ENCODE results near the gene SYTL2.
"Not testable (repeated sequence)": the region's sequence is repeated elsewhere in the genome, so short reads cannot be mapped to it uniquely, and the experiment has no call there.

The SYTL2 gene

DNA sequence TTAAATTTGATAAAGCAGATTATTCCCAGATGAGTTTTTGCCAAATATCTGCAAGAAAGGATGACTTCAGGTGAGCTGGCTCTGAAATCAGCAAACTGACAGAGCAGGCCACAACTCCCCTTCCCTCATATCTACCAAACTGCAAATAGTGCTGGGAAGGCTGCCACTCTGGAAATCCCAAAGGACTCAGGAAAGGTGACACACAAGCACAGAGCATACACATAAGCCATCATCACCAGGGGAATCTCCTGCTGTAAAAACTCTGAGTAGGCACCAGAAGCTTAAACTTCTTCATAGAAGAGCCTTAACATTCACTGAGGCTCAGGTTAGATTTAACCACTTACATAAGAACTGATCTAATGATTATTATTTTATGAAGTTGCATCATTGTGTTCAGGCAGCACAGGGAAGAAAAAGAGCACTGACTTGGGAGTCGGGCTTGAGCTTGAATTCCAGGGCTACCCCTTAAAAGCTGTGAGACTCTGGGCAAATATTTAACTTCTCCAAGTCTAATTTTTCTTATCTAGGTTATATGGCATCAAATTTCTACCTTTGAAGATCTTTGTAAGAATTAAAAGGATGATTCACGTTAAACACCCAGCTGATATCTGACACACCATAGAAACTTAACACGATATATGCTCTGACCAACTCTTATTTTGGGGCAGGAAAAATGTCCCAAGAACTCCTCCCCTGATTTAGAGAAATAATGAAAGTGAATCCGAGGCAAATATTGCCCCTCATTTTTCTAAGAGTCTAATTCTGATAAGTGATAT is 15.0 kb downstream of the SYTL2 start:
- no peak for DNase-seq (ENCODE audit: low read depth in 3 of 3)

DNA sequence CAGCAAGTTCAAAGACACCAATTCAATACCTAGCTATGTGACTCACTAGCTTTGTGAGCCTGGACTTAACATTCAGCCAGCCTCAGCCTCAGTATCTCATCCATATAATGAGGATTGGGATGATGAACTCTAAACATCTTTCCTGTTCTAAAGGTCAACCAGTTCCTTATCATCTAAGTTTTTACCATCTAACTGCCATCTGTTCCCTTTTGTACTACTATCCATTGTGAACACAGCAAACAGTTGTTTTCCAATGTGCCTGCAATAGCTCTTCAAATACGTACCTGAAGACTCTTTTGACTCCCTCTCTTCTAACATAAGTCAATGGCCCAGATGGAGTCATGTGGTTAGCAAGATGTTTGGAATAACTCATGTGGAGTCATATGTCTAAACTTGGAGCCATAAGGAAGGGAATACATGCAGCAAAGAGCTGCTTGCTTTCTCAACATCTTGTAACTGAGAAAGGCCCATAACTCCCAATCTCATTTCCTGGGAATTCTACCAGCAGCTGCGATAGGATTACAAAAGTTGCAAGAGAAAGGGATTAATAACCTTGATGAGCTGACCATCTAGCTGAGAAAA is 19.4 kb downstream of the SYTL2 start:
- no peak for DNase-seq (ENCODE audit: low read depth in 3 of 3)

DNA sequence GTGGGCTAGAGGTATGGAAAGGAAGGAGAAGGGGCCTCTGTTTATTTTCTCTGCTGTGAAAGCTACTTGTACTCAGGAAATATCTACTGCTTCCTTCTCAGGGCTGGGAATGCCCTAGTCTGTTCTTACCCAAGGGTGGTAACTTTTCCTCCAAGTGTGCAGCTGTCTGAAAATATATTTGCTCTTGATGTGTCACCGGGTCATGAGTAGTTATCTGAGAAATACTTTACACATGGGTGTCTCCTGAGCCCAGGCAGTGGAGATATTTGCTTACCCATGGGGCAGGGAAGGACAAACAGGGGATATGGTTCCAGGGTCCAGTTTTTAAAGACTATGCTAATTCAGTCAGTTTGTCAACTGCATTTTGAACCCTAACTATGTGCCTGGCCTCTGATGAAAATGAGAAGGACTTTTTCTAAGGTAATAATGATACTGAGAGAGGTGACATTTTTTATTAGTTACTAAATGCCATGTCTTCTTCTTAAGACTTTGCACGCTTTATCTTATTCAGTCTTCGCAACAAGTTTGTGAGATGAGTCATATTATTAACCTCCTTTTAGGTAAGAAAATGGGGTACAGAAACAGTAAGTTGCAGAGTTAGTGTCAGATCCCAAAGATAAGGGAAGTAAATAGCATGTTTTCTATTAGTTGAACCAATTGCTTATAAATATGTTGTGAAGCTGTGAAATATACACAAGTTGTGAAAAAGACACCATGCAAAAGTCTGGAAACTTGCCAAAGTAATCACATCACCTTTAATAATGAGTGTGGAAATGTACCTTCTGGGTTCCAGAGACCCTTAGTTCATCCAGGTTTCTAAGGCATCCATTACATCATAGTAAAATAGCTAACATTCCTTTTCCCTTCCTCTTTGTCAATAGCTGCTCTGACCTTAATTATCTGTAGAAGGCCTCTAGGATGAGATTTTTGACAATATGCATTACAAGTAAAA is 22.9 kb downstream of the SYTL2 start:
- no peak for DNase-seq (ENCODE audit: low read depth in 3 of 3)

DNA sequence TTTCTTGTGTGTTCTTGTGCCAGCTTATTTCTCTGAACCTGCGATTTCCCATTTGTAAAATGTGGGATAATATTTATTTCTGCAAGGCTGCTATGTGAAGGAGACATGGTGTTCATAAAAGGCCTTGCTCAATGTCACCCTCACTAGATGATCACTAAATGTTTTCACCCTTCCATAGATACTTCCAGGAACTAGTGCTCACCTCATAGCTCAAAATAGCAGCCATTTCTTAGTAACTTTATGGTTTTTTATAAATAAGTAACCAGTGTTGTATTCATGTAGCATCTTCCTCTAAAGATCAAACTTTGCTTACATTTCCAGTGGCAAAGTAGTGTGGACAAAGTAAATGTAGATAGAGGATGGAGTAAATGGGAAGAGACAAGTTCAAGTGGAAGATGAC is 23.8 kb downstream of the SYTL2 start:
- DNase-seq (ENCODE audit: low read depth in 3 of 3), result no peak

DNA sequence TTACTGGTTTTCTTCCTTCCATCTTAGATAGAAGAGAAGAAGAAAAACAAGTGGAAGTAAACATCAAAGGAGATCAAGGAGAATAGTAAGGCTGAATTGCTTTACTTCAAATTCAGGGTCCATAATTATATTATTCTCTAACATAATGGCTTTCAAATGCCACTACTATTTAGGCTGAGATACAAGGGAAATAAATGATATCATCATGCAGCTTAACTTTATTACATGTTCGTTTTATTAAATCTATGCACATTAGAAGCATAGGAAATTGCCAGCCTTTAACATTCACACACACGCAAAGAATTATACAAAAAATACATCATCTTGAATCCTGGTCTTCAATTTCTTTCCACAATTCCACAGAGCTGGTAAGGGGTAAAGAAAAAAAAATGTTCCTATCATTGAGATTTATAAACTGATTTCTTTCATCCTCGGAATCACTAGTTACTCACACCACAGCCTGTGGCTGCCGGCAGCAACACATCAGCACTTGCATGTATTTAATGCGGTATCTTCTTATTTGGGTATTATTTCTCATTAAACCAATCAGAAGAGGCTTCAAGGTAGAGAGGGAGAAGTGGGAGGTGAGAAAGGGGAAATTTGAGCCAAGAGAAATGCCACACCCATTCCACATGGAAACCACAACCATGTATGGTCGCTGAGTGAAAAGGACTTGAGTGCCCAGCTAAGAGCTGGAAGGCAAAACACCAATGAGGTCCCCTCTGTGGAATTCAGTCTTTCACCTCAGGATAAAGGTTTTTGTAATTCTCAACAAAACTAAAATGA is 26.3 kb downstream of the SYTL2 start:
- DNase-seq (ENCODE audit: low read depth in 3 of 3), result no peak

DNA sequence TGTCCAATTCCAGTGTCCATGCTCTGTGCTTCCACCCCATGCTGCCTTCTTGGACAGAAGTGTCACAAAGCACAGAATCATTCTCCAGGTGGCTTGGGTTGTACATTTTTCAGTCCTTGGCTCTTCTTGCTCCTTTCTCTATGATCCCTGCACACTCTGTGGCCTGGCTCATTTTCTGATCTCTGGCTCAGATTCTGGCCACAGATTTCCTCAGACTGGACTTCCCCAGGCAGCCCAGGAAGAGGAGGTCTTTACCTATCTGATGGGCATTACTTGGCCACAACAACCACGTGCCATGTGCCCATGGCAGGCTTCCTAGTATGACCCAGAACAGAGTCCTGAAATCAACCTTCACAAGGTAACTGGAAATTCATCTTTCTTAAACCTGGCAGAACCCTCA is 27.2 kb downstream of the SYTL2 start:
- DNase-seq (ENCODE audit: low read depth in 3 of 3), result no peak

DNA sequence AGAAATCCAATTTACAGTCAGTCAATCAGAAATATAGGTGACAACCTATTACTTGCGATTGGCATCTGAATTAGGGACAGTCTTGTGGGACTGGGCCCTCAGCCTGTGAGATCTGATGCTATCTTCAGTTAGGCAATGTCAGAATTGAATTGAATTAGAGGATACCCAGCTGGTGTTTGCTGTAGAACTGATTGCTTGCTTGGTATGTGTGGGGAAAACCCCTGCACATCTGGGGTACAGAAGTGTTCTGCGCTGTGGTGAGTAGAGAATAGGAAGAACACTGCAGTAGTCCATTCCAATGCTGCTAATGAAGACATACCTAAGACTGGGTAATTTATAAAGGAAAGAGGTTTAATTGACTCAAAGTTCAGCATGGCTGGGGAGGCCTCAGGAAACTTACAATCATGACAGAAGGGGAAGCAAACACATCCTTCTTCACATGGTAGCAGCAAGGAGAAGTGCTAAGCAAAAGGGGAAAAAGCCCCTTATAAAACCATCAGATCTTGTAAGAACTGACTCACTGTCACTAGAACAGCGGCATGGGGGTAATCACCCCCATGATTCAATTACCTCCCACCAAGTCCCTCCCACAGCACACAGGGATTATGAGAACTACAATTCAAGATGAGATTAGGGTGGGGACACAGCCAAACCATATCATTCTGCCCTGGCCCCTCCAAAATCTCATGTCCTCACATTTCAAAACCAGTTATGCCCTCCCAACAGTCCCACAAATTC is 30.0 kb downstream of the SYTL2 start:
- not testable (repeated sequence) for DNase-seq (ENCODE audit: low read depth in 3 of 3)

DNA sequence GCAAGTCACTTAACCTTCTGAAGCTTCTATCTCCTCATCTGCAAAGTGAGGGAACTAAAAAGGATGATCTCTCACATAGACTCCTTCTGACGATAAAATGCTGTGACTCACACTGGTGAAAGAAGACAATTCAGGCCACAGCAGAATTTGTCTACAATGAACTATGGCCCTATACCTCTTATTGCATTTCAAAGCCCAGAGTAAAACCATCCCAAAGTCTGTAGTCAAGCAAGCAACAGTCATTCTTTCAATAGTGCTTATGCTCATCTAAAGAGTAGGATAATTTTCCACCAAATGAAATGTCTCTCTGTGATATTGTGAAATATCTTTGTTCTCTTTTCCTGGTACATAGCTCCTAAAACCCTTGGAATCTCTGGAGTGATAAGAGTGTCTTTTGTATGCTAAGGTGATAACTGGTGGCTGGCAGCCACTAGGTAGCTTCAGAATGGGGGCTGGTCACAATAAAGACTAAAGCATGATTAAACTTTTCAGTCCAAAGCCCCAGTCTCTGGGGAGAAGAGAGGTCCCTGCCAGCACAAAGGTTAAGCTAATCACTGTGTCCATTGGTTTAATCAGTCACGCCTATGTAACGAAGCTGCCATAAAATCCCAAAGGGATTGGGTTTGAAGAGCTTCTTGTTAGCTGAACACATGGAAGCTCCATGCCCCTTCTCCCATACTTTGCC is 30.8 kb downstream of the SYTL2 start:
- DNase-seq (ENCODE audit: low read depth in 3 of 3), result no peak

DNA sequence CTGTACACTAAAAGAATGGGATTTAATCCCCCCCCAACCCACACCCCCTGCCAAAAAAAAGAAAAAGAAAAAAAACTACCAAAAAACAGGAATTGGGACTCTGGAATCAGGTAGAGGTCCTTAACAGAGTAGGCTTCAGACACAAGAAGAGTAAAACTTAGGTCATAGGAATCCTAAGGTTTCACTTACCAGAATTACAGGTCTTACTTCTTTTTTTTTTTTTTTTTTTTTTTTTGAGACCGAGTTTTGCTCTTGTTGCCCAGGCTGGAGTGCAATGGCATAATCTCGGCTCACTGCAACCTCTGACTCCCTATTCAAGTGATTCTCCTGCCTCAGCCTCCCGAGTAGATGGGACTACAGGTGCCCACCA is 33.4 kb downstream of the SYTL2 start:
- DNase-seq (ENCODE audit: low read depth in 3 of 3), result not testable (repeated sequence)

DNA sequence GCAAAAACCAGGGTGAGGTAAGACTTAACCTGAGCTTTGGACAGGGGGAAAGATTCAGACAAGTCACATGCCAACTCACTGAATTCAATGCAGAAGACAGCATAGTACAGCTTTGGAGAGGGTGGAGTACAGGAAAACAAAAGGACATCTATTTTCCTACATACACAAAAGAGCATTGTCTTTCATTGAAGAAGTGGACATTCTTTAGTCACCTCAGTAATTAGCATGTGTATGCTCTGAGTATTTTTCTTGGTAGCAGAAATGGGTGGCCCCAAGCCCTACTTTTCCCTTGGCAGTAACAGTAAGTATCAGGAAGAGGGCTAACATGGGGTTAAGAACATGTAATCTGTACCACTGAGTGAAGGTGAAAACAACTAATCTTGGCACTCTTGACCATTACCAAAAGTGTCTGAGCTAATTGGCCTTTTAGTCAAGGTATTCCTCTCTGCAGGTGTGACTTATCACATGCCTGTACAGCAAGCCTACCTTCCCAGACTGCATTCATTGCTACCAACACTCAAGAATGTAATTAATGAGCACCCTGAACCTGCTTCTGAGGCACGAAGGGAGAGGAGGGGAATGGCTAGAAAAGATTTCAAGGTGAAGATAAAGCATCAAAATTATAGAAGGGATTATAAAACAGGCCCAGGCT is 33.9 kb downstream of the SYTL2 start:
- no peak for DNase-seq (ENCODE audit: low read depth in 3 of 3)

DNA sequence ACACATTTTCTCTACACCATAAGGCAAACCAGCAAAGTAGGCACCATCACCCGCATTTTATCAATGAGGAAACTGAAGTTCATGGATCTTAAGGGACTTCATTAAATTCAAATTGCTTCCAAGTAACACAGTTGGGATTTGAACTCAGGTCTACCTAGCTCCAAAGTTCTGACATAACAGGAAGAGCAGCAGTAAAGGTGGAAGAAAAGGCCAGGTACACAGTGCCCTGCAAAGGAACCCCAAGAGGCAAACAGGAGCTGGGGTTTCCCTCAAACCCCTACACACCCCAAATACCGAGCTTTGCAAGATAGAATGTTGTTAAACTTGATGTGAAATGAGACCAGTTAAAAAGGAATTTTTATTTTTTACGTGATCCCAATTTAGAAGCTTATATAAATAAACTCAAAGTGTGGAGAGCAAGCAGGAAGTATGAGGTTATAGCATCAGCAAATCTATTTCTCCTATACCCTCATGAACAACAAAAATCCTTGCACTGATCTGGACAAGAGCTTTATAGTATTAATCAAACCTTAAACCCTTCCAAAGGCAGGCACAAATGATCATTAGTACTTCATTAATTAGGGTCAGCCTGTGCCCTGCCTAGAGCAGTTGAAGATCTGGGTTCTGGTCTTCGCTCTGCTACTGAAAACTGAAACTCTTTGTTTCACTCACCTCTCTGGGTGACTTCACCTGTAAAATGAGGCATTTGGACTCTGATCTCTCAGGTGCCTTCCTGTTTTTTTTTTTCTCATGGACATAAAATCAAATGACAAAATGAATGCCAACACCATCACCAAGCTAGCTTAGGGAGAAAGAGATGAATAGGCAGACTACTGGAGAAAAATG is 36.5 kb downstream of the SYTL2 start:
- no peak for DNase-seq (ENCODE audit: low read depth in 3 of 3)

DNA sequence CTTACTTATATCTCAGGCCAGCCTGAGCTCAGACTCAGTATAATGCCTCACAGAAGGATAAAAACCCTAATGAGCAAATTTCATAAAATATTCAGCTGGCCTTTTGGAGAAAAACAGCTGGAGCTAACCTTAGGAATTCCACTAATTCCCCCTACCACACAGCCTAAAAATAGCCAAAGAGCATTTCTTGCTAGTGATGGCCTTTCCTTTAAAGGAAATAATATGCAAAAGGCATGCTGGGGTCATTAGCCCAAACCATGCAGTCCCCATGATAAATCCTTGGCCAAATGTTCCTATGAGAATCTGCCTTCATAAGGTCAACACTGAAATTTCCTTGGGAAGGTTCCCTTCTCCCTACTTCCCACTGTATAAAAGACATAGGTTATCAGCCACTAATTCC is 38.2 kb downstream of the SYTL2 start:
- no peak for DNase-seq (ENCODE audit: low read depth in 3 of 3)

DNA sequence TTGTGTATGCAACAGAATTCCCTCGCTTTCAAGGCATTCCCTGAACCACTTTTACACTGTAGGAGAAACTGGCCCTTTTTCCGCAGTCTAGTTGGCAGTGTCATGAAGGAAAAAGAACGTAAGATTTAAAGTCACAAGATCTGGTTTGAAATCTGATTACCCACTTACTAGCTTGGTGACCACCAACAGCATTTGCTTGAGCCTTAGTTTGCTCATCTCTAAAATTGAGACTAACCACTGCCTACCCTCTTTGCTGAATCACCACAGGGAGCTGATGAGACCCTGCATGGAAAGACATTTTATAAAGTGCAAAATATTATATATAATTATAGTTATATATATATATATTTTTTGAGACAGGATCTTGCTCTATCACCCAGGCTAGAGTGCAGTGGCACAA is 39.4 kb downstream of the SYTL2 start:
- DNase-seq (ENCODE audit: low read depth in 3 of 3), result no peak

DNA sequence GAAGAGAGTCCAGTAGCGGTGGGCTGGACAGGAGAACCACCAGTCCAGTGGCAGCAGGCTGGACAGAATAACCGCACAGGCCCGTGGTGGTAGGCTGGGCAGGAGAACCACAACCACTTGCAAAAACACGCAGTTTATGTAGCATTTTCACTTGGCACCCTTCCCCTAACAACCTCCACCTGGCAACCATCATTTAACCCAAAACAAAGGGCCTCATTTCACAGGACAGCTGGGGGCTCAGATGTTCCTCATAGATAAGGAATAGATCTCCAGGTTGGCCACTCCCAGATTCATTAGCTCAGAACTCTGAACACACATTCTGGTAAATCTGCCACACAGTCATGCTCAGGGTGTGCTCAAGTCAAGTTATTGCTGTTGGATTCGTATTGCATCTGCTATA is 41.2 kb downstream of the SYTL2 start:
- no peak for DNase-seq (ENCODE audit: low read depth in 3 of 3)

DNA sequence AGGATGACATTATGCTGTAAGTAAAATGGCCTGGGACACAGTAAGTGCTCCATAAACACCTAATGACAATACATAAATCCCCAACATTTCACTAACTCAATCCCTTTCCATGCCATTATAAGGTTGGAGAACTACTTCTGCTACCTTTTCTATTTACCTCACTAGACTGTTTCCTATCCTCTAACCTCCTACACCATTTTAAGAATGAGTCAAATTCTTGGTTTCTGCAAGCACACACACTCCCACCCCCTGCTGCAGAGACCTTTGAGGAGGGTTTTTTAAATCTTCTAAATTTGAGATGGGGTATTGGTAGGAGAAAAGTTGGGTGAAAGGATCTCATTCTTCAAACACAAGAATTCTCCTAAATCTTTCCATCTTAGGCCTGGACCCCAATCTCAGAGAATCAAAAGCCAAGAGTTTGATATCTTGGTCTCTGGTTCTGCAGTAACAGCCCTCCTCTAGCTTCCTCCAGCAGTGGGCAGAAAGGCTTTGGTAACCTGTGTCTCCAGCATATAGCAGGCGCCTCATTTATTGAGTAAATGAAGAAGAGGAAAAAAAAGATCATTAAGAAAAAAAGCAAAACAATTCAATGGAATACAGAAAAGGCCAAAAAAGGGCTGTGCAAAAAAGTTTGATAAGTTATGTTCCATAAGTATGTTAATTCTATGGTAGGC is 42.3 kb downstream of the SYTL2 start:
- no peak for DNase-seq (ENCODE audit: low read depth in 3 of 3)

DNA sequence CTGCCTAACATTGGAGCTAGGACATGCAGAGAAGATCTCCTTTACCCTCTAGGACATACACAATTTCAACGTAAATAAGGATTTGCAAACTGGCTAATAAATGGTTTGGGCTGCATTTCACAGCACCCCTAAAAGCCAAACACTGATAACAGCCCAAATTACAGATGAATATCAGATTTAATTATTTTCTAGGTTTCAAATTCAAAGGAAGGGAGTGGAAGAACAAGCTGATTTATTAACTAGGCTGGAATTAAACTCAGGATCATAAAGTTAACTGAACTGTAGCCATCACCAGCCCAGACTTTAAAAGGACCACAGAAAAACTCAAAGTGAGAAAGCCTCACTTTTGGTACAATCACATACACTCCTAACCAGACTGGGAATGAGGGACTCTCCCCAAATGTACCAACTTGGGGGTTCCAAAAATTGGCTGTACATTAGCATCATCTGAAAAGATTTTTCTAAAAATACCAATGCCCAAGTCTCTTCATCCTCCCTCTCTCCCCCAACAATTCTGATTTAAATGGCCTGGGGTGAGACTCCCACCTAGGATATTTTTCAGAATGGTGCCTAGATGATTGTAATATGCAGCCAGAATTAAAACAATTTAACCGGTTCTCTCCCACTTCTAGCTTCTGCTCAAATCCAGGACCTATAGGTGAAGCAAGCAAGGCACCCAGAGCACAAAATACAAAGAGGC is 43.5 kb downstream of the SYTL2 start:
- no peak for DNase-seq (ENCODE audit: low read depth in 3 of 3)

DNA sequence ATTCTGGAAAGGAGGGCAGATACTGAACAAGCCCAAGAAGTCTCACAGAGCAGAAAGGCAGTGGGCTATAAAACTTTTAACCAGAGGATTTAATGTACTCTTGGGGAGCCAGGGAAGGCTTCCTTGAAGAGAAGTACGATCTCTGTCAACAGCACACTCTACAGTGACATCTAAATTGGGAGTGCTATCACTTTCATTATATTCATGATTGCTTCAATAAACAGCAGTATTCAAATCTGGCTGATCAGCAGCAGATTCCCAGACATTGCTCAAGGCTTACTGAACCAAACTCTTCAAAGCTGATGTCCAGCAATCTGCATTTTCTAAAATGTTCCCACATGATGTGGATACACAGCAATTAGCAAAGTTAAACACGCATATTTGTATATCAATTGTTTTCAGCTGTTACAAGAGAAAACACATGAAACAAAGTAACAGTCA is 44.2 kb downstream of the SYTL2 start:
- DNase-seq (ENCODE audit: low read depth in 3 of 3), result no peak

DNA sequence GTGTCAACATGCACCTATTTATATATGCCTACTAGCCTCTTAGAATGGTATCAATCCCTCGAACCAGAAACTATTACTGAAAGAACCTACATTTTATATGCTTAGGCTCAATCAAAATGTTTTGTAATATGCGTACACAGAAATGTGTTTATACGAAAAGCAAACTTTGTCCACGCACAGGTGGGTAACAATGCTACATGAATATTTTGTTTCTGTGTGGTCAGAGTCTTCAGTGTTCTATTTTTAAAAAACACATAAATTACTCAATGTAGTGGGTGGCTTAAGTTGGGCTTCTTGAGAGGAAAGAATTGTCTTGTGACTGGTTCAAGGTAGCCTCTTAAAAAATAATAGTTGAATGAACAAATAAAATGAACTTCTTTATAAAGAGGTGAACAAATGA is 46.1 kb downstream of the SYTL2 start:
- no peak for DNase-seq (ENCODE audit: low read depth in 3 of 3)

Measured in stimulated activated CD4-positive, alpha-beta T cell treated with anti-CD3 and anti-CD28 coated beads, TNF-alpha, amount 100 ng/mL, for 48 hours (primary cell).